WTC11 (cell line): ENCODE data around the gene OSBPL5. TPM values are rescaled to one million over a fixed set of nuclear protein-coding genes. Genes with fewer than 3 reads are reported as not detected.

Experiments
- ATAC-seq: fragments of 200-7000 bp; cut with Tn5 transposase; 2 replicates; pipeline ENCODE4 v1.10.0; 2021; ENCODE audit warnings: mild to moderate bottlenecking, moderate library complexity
- CTCF ChIA-PET: fragments of 300-600 bp; sonication (Branson Sonifier 250); formaldehyde crosslinking; loops from one replicate; lab custom pipeline; 2021; ENCODE audit warnings: antibody characterized with exemption; lab: Charles Lee
- POLR2A ChIA-PET: fragments of 350-600 bp; sonication (Branson Sonifier 250); formaldehyde crosslinking; loops from one replicate; lab custom pipeline; 2021; ENCODE audit warnings: antibody characterized with exemption; lab: Charles Lee
- DNase-seq: peaks from one replicate; pipeline ENCODE4 v3.0.0; 2021; ENCODE audit warnings: low spot score
- H3K27ac Mint-ChIP-seq: 2 replicates; pipeline ENCODE4 v1.8.0; 2021; ENCODE audit warnings: mixed read lengths
- H3K27me3 Mint-ChIP-seq: 2 replicates; pipeline ENCODE4 v1.8.0; 2021; ENCODE audit warnings: low read depth, mild to moderate bottlenecking, moderate library complexity, mixed read lengths
- H3K36me3 Mint-ChIP-seq: 2 replicates; pipeline ENCODE4 v1.8.0; 2021; ENCODE audit warnings: mixed read lengths
- H3K4me1 Mint-ChIP-seq: 2 replicates; pipeline ENCODE4 v1.8.0; 2022; ENCODE audit warnings: mixed read lengths
- H3K4me3 Mint-ChIP-seq: 2 replicates; pipeline ENCODE4 v1.8.0; 2021; ENCODE audit warnings: mild to moderate bottlenecking, moderate library complexity, mixed read lengths
- H3K9me3 Mint-ChIP-seq: 2 replicates; pipeline ENCODE4 v1.8.0; 2021; ENCODE audit warnings: mixed read lengths
- KAT7 ChIP-seq: sonication (generic); formaldehyde crosslinking; IDR thresholded peaks from 2 replicates; pipeline ENCODE4 v1.8.1; 2023; ENCODE audit warnings: missing genetic modification reagents, mild to moderate bottlenecking, borderline replicate concordance
- MYBL2 ChIP-seq: sonication (generic); formaldehyde crosslinking; IDR thresholded peaks from 2 replicates; pipeline ENCODE4 v1.8.1; 2023; ENCODE audit warnings: mild to moderate bottlenecking, moderate library complexity, missing genetic modification reagents
- NFE2L1 ChIP-seq: sonication (generic); formaldehyde crosslinking; IDR thresholded peaks from 2 replicates; pipeline ENCODE4 v1.8.1; 2023; ENCODE audit warnings: missing genetic modification reagents
- NR1H2 ChIP-seq: sonication (generic); formaldehyde crosslinking; IDR thresholded peaks from 2 replicates; pipeline ENCODE4 v1.9.0; 2021; ENCODE audit warnings: mild to moderate bottlenecking, moderate library complexity, missing genetic modification reagents
- NR2C2 ChIP-seq: sonication (generic); formaldehyde crosslinking; IDR thresholded peaks from 2 replicates; pipeline ENCODE4 v1.8.0; 2022; ENCODE audit warnings: mild to moderate bottlenecking, missing genetic modification reagents
- SP1 ChIP-seq: sonication (generic); formaldehyde crosslinking; conservative IDR thresholded peaks from 2 replicates; pipeline ENCODE4 v1.8.1; 2022; ENCODE audit warnings: missing genetic modification reagents
- ZNF121 ChIP-seq: sonication (generic); formaldehyde crosslinking; IDR thresholded peaks from 2 replicates; pipeline ENCODE4 v1.8.0; 2023; ENCODE audit warnings: missing genetic modification reagents
- ZNF317 ChIP-seq: sonication (generic); formaldehyde crosslinking; IDR thresholded peaks from 2 replicates; pipeline ENCODE4 v1.8.1; 2023; ENCODE audit warnings: low read depth, mild to moderate bottlenecking, moderate library complexity, missing genetic modification reagents, borderline replicate concordance
- ZNF423 ChIP-seq: fragments of 250-450 bp; sonication (Bioruptor Pico); IDR thresholded peaks from 2 replicates; pipeline ENCODE4 v2.1.2; 2022; ENCODE audit warnings: mild to moderate bottlenecking, moderate library complexity
- ZNF671 ChIP-seq: fragments of 250-450 bp; sonication (Bioruptor Pico); IDR thresholded peaks from 2 replicates; pipeline ENCODE4 v1.8.0; 2021; ENCODE audit warnings: mild to moderate bottlenecking
- total RNA-seq: library from RNA; stranded (reverse); gene quantifications from 3 replicates; pipeline ENCODE4 v1.2.3, GENCODE V29; 2021
- TF ChIP-seq, protein P1 (sequence below): sonication (generic); formaldehyde crosslinking; IDR thresholded peaks from 2 replicates; pipeline ENCODE4 v1.8.1; 2022; ENCODE audit warnings: mild to moderate bottlenecking, moderate library complexity, missing genetic modification reagents
- TF ChIP-seq, protein P2 (sequence below): sonication (generic); formaldehyde crosslinking; IDR thresholded peaks from 2 replicates; pipeline ENCODE4 v1.8.1; 2023; ENCODE audit warnings: mild to moderate bottlenecking, missing genetic modification reagents, moderate library complexity
- TF ChIP-seq, protein P3 (sequence below): sonication (generic); formaldehyde crosslinking; IDR thresholded peaks from 2 replicates; pipeline ENCODE4 v1.8.0; 2023; ENCODE audit warnings: missing genetic modification reagents, mild to moderate bottlenecking, borderline replicate concordance
- TF ChIP-seq, protein P4 (sequence below): sonication (generic); formaldehyde crosslinking; IDR thresholded peaks from 2 replicates; pipeline ENCODE4 v1.8.0; 2022; ENCODE audit warnings: mild to moderate bottlenecking, missing genetic modification reagents
- TF ChIP-seq, protein P5 (sequence below): sonication (generic); formaldehyde crosslinking; IDR thresholded peaks from 2 replicates; pipeline ENCODE4 v1.8.1; 2023; ENCODE audit warnings: mild to moderate bottlenecking, missing genetic modification reagents, borderline replicate concordance
- TF ChIP-seq, protein P6 (sequence below): sonication (generic); formaldehyde crosslinking; IDR thresholded peaks from 2 replicates; pipeline ENCODE4 v1.8.0; 2022; ENCODE audit warnings: mild to moderate bottlenecking, missing genetic modification reagents

The OSBPL5 gene
- total RNA-seq, 1 experiment from 2014 or later, result 17.7 TPM

DNA sequence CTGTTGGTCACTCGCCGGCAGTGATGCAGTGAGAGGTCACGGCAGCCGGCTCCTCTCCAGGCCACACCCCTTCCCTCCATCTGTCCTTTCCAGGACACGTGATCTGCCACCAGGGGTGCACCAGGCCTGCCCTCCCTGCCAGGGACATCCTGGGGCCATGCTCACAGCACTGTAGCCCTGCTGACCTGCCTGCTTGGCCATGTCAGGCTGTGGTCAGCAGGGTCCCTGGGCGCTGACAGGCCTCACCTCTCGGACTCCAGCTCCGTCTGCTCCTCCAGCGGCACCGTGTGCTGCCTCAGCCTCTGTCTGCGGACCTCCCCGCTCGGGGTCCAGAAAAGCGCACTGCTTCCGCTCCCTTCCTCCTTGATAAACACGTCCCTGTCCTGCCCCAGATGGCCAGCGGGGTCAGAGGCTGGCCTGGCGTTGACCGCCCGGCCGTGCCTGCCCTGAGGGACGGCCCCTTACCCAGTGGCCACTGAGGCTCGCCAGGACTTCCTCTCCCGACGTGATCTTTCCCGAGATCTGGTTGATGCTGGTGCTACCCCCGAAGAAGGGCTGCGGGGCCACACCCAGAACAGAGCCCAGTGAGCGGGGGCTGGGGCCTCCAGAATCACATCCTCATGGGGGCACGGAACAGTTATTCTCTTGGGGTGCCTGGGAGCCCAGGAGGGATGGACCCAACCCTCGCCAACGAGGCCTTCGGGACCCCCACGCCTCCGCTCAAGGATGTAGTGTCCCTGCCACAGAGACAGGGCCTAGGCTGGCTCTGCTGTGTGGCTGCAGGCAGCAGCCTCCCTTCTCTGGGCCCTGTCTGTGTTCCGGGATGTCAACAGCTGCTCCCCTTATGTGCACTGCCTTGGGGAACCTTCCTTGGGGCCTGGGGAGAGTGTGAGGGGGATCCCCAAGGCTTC lies 71.6 kb downstream of the OSBPL5 start:
- POLR2A ChIA-PET, result no interaction called here

DNA sequence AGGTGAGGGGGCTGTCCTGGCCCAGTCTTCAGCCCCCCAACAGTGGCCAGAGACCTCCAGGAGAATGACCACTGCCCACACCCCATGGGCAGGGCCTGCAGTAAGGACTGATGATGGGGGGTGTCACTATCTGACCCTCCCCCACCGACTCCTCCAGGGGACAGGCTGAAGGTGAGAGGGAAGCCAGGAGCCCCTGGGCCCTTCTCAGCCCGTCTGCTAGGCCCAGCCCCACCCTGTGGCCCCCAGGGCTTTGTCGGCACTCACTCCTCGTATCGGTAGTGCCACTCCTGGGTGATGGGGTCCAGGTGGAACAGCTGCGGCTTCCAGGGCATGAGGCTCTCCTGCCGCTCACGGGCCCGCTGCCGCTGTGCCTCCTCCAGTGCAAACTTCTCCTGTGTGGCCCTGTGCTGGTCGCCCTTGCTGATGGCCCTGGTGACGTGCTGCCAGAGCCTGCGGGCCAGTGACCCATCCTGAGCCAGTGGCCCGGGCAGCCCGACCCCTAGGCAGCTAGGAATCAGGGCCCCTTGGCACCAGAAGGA lies 72.4 kb downstream of the OSBPL5 start:
- H3K27ac Mint-ChIP-seq, result no peak overlapping the region
- ATAC-seq (no peak), DNase-seq (no peak)
- H3K9me3 Mint-ChIP-seq, result peaks cover 3% of the 10 kb centered on the region; the same call in 1 of the 2 replicates
- H3K36me3 Mint-ChIP-seq, result peaks cover 2% of the 10 kb centered on the region; the same call in 1 of the 2 replicates
- H3K27me3 Mint-ChIP-seq, result peaks cover 7% of the 10 kb centered on the region
- H3K4me1 Mint-ChIP-seq, result peaks cover 23% of the 10 kb centered on the region
- TF ChIP-seq, protein P1, sequence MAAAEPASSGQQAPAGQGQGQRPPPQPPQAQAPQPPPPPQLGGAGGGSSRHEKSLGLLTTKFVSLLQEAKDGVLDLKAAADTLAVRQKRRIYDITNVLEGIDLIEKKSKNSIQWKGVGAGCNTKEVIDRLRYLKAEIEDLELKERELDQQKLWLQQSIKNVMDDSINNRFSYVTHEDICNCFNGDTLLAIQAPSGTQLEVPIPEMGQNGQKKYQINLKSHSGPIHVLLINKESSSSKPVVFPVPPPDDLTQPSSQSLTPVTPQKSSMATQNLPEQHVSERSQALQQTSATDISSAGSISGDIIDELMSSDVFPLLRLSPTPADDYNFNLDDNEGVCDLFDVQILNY (CRISPR knock-in tag), result no peak
- TF ChIP-seq ZNF121 (CRISPR knock-in tag), result peak; percentile 63; the same call in 1 of the 2 replicates
- TF ChIP-seq KAT7 (CRISPR knock-in tag), result no peak
- POLR2A ChIA-PET, result no interaction called here
- H3K4me3 Mint-ChIP-seq, result no peak overlapping the region
- CTCF ChIA-PET, result interaction anchor here (0.7 to 6.4 kb wide), 7 partner anchors 18 to 204 kb away, joined by 3 to 157 read pairs (median 5); no protein-coding TSS in a partner anchor

More for the DNA sequence above, 71.6 kb downstream of the OSBPL5 start:
- DNase-seq (peak; percentile 55), ATAC-seq (peak; percentile 38)
- peaks cover 3% of the 10 kb centered on the region; the same call in 1 of the 2 replicates for H3K9me3 Mint-ChIP-seq
- CTCF ChIA-PET, result interaction anchor here (0.7 to 6.4 kb wide), 8 partner anchors 16 to 97 kb away, joined by 3 to 157 read pairs (median 4); no protein-coding TSS in a partner anchor
- H3K36me3 Mint-ChIP-seq, result peaks cover 2% of the 10 kb centered on the region; the same call in 1 of the 2 replicates
- peaks cover 23% of the 10 kb centered on the region for H3K4me1 Mint-ChIP-seq
- no peak overlapping the region for H3K27ac Mint-ChIP-seq
- no peak overlapping the region for H3K4me3 Mint-ChIP-seq
- TF ChIP-seq, protein P2, sequence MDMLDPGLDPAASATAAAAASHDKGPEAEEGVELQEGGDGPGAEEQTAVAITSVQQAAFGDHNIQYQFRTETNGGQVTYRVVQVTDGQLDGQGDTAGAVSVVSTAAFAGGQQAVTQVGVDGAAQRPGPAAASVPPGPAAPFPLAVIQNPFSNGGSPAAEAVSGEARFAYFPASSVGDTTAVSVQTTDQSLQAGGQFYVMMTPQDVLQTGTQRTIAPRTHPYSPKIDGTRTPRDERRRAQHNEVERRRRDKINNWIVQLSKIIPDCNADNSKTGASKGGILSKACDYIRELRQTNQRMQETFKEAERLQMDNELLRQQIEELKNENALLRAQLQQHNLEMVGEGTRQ, result peak; percentile 87
- no peak for TF ChIP-seq ZNF671 (CRISPR knock-in tag)
- no peak for TF ChIP-seq NR2C2 (CRISPR knock-in tag)
- TF ChIP-seq, protein P3, sequence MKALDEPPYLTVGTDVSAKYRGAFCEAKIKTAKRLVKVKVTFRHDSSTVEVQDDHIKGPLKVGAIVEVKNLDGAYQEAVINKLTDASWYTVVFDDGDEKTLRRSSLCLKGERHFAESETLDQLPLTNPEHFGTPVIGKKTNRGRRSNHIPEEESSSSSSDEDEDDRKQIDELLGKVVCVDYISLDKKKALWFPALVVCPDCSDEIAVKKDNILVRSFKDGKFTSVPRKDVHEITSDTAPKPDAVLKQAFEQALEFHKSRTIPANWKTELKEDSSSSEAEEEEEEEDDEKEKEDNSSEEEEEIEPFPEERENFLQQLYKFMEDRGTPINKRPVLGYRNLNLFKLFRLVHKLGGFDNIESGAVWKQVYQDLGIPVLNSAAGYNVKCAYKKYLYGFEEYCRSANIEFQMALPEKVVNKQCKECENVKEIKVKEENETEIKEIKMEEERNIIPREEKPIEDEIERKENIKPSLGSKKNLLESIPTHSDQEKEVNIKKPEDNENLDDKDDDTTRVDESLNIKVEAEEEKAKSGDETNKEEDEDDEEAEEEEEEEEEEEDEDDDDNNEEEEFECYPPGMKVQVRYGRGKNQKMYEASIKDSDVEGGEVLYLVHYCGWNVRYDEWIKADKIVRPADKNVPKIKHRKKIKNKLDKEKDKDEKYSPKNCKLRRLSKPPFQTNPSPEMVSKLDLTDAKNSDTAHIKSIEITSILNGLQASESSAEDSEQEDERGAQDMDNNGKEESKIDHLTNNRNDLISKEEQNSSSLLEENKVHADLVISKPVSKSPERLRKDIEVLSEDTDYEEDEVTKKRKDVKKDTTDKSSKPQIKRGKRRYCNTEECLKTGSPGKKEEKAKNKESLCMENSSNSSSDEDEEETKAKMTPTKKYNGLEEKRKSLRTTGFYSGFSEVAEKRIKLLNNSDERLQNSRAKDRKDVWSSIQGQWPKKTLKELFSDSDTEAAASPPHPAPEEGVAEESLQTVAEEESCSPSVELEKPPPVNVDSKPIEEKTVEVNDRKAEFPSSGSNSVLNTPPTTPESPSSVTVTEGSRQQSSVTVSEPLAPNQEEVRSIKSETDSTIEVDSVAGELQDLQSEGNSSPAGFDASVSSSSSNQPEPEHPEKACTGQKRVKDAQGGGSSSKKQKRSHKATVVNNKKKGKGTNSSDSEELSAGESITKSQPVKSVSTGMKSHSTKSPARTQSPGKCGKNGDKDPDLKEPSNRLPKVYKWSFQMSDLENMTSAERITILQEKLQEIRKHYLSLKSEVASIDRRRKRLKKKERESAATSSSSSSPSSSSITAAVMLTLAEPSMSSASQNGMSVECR (CRISPR knock-in tag), result no peak
- TF ChIP-seq, protein P4, sequence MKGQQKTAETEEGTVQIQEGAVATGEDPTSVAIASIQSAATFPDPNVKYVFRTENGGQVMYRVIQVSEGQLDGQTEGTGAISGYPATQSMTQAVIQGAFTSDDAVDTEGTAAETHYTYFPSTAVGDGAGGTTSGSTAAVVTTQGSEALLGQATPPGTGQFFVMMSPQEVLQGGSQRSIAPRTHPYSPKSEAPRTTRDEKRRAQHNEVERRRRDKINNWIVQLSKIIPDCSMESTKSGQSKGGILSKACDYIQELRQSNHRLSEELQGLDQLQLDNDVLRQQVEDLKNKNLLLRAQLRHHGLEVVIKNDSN, result peak; percentile 77
- TF ChIP-seq, all 79 proteins: peak for 2
- H3K27me3 Mint-ChIP-seq, result peaks cover 7% of the 10 kb centered on the region

DNA sequence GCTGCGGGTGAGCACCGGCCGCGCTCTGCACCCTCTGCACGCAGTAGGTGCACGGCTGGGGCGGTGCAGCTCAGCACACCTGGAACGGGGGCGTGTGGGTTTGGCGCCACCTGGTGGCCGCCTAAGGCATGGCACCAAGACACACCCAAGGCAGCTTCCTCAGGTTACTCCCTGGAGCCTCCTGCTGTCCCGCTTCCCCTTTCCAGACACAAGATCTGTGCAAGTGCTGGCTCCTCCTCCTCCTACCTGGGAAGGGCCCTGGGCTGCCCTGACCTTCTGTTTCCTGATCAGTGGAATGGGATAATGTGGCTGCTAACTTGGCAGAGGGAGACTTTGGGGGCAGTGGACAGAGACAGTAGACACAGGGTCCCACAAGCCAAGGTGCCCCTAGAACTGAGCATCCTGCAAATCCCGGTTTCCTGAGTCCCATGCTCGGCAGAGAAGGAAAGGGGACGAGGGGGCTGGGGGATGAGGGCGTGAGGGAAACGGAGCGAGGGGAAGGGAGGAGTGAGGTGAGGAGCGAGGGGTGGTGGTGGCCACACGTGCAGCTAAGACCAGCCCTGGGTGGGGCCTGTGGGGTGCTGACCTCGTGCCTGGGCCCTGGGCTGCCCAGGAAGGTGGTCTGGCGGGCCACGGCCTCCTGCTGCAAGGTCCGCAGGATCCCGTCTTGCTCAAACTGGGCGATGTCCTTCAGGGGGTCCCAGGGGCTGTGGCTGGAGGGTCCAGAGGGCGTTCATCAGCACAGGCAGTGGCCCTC lies 73.1 kb downstream of the OSBPL5 start:
- H3K27ac Mint-ChIP-seq, result peak overlapping the region; percentile 21; the same call in 1 of the 2 replicates
- H3K4me3 Mint-ChIP-seq, result no peak overlapping the region
- H3K9me3 Mint-ChIP-seq, result peaks cover 3% of the 10 kb centered on the region; the same call in 1 of the 2 replicates
- H3K27me3 Mint-ChIP-seq, result peaks cover 7% of the 10 kb centered on the region
- ChIA-PET CTCF (interaction anchor here (0.6 to 6.4 kb wide), 57 partner anchors 8 to 557 kb away, joined by 3 to 157 read pairs (median 5); partner anchors contain the start of genes CARS1, MRGPRE and NAP1L4), POLR2A (interaction anchor here (0.6 to 1.2 kb wide), 3 partner anchors 11 to 100 kb away, joined by 4 read pairs; partner anchors contain the start of genes CARS1 and NAP1L4)
- peaks cover 2% of the 10 kb centered on the region; the same call in 1 of the 2 replicates for H3K36me3 Mint-ChIP-seq
- peak; percentile 95 for DNase-seq
- peaks cover 23% of the 10 kb centered on the region for H3K4me1 Mint-ChIP-seq
- peak; percentile 92 for ATAC-seq
- no peak for TF ChIP-seq ZNF317 (CRISPR knock-in tag)
- peak; percentile 91 for TF ChIP-seq ZNF423 (CRISPR knock-in tag)
- no peak; the same call in 1 of the 2 replicates for TF ChIP-seq NFE2L1
- TF ChIP-seq, protein P5, sequence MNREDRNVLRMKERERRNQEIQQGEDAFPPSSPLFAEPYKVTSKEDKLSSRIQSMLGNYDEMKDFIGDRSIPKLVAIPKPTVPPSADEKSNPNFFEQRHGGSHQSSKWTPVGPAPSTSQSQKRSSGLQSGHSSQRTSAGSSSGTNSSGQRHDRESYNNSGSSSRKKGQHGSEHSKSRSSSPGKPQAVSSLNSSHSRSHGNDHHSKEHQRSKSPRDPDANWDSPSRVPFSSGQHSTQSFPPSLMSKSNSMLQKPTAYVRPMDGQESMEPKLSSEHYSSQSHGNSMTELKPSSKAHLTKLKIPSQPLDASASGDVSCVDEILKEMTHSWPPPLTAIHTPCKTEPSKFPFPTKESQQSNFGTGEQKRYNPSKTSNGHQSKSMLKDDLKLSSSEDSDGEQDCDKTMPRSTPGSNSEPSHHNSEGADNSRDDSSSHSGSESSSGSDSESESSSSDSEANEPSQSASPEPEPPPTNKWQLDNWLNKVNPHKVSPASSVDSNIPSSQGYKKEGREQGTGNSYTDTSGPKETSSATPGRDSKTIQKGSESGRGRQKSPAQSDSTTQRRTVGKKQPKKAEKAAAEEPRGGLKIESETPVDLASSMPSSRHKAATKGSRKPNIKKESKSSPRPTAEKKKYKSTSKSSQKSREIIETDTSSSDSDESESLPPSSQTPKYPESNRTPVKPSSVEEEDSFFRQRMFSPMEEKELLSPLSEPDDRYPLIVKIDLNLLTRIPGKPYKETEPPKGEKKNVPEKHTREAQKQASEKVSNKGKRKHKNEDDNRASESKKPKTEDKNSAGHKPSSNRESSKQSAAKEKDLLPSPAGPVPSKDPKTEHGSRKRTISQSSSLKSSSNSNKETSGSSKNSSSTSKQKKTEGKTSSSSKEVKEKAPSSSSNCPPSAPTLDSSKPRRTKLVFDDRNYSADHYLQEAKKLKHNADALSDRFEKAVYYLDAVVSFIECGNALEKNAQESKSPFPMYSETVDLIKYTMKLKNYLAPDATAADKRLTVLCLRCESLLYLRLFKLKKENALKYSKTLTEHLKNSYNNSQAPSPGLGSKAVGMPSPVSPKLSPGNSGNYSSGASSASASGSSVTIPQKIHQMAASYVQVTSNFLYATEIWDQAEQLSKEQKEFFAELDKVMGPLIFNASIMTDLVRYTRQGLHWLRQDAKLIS, result no peak
- TF ChIP-seq, protein P6, sequence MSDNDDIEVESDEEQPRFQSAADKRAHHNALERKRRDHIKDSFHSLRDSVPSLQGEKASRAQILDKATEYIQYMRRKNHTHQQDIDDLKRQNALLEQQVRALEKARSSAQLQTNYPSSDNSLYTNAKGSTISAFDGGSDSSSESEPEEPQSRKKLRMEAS (CRISPR knock-in tag), result 0 out of 2 replicates have a peak, but pooled peaks have one; percentile 18
- TF ChIP-seq SP1 (CRISPR knock-in tag), result peak; percentile 67; the same call in 1 of the 2 replicates
- no peak for TF ChIP-seq NR1H2 (CRISPR knock-in tag)
- no peak for TF ChIP-seq MYBL2 (CRISPR knock-in tag)
